Left ventricle myocardium inferior (tissue), 1 donor: Measurements from ENCODE around the gene SHISA6. TPM values are rescaled to one million over a fixed set of nuclear protein-coding genes. Genes with fewer than 3 reads are reported as not detected.
A peak's percentile ranks its signal among the peaks of the same experiment; 100 is the strongest.

Experiments
- DNase-seq: peaks from one replicate; pipeline ENCODE4 v3.0.0-alpha.2; 2020
- H3K27ac ChIP-seq: fragments of 200-600 bp; replicated peaks from 2 replicates; pipeline ENCODE4 v1.8.0; 2021
- H3K27me3 ChIP-seq: fragments of 200-600 bp; 2 replicates; pipeline ENCODE4 v1.8.0; 2021; ENCODE audit warnings: low read depth
- H3K36me3 ChIP-seq: fragments of 200-600 bp; 2 replicates; pipeline ENCODE4 v1.8.0; 2021
- H3K4me1 ChIP-seq: fragments of 200-600 bp; 2 replicates; pipeline ENCODE4 v1.8.0; 2021
- H3K4me3 ChIP-seq: fragments of 200-600 bp; 2 replicates; pipeline ENCODE4 v1.8.0; 2021; ENCODE audit warnings: mild to moderate bottlenecking, moderate library complexity
- H3K9me3 ChIP-seq: fragments of 200-600 bp; replicated peaks from 2 replicates; pipeline ENCODE4 v1.8.0; 2021
- CTCF ChIP-seq: fragments of 200-600 bp; IDR thresholded peaks from 2 replicates; pipeline ENCODE4 v1.8.0; 2021; ENCODE audit warnings: antibody characterized with exemption, mild to moderate bottlenecking, borderline replicate concordance
- intact Hi-C: fragments of 100-400 bp; cut with micrococcal nuclease; formaldehyde crosslinking; loops from one replicate; pipeline ENCODE4 v1.11.0; 2022
- total RNA-seq: library from RNA; stranded (reverse); fragmentation: NEBNext Ultra II Directional; extraction: Animal tissue kit (Norgen Biotek cat#: 25700); gene quantifications from one replicate; pipeline ENCODE4 v1.2.1, GENCODE V29; 2021
- donor health status: DM: no; HTN: yes; CAD: no; lungs with severe emphysema.

SHISA6 gene
- total RNA-seq, 1 donor from 2014 or later: 0.66 TPM

- Histone ChIP-seq H3K4me1 (no peaks in the 10 kb centered on the region), H3K4me3 (no peak overlapping the region), H3K36me3 (no peaks in the 10 kb centered on the region), H3K27ac (no peak overlapping the region), H3K9me3 (peaks cover 26% of the 10 kb centered on the region), H3K27me3 (peaks cover 16% of the 10 kb centered on the region)
- no peak for TF ChIP-seq CTCF
- no peak for DNase-seq
- intact Hi-C loops: no loop called here
These were observed 28.2 kb upstream of the SHISA6 start for GRCh38 chr17:11212792-11213191.

GRCh38 chr17:11216976-11217375, 24.0 kb upstream of the SHISA6 start:
- Histone ChIP-seq H3K27me3 (peaks cover 30% of the 10 kb centered on the region), H3K4me1 (no peaks in the 10 kb centered on the region), H3K27ac (no peak overlapping the region), H3K4me3 (no peak overlapping the region), H3K9me3 (peaks cover 8% of the 10 kb centered on the region), H3K36me3 (no peaks in the 10 kb centered on the region)
- TF ChIP-seq CTCF: no peak
- intact Hi-C loops: no loop called here
- no peak for DNase-seq

GRCh38 chr17:11221196-11221595, 19.8 kb upstream of the SHISA6 start:
- Histone ChIP-seq H3K36me3 (no peaks in the 10 kb centered on the region), H3K27ac (no peak overlapping the region)
- intact Hi-C loops: no loop called here

GRCh38 chr17:11221721-11222120, 19.3 kb upstream of the SHISA6 start:
- Histone ChIP-seq H3K36me3 (no peaks in the 10 kb centered on the region), H3K9me3 (no peaks in the 10 kb centered on the region), H3K27ac (no peak overlapping the region), H3K4me1 (no peaks in the 10 kb centered on the region), H3K27me3 (peaks cover 43% of the 10 kb centered on the region), H3K4me3 (no peak overlapping the region)
- intact Hi-C loops: no loop called here
- no peak for TF ChIP-seq CTCF
- no peak for DNase-seq

More at GRCh38 chr17:11221196-11221595, 19.8 kb upstream of the SHISA6 start:
- Histone ChIP-seq H3K4me3 (no peak overlapping the region), H3K9me3 (no peaks in the 10 kb centered on the region), H3K27me3 (peaks cover 43% of the 10 kb centered on the region), H3K4me1 (no peaks in the 10 kb centered on the region)
- TF ChIP-seq CTCF: no peak
- no peak for DNase-seq

- intact Hi-C loops: no loop called here
- TF ChIP-seq CTCF: no peak
- Histone ChIP-seq H3K9me3 (no peaks in the 10 kb centered on the region), H3K4me3 (no peak overlapping the region), H3K36me3 (no peaks in the 10 kb centered on the region), H3K27ac (peak overlapping the region; percentile 70), H3K27me3 (peaks cover 85% of the 10 kb centered on the region), H3K4me1 (peaks cover 10% of the 10 kb centered on the region)
- DNase-seq: no peak
These were observed 2.3 kb upstream of the SHISA6 start for GRCh38 chr17:11238705-11239104.
